ENCODE results near the gene LMF2. TPM values are rescaled to one million over a fixed set of nuclear protein-coding genes. Genes with fewer than 3 reads are reported as not detected.

LMF2 gene
- total and polyA plus RNA-seq, 2 of the 8 experiments (the other 6 are each of a cell fraction or from before 2014, with no cell fraction given) = 34.3 to 62.9 TPM

DNA sequence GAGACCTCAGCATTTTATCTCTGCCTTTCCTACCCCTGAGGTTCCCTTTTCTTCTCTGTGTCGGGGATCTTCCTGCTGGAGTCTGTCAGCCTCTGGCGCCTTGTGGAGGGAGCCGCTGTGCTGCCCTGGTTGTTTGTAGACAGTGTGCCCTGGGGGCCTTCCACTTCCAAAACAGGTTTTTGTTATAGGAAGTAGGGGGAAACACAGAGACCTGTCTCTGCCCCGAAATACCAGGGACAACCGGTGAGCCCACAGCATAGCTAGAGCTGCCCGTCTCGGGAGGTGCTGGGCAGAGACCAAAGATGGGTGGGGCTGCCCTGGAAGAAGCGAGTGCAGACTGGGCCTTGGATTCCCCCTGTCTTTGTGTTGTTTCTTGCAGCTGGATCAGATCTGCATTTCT lies 8.6 kb upstream of the LMF2 start:
- H2BK12ac ChIP-seq (ENCODE audit: low read depth, low read length) = no peak overlapping the region
- H3K56ac ChIP-seq (replicated peaks; ENCODE audit: insufficient read length, low read depth, low read length) = no peak overlapping the region
- no peak overlapping the region for H4K91ac ChIP-seq (replicated peaks; ENCODE audit: insufficient read length, low read length)
- no peak overlapping the region for H2BK20ac ChIP-seq (ENCODE audit: low read length)
- H4K8ac ChIP-seq (ENCODE audit: extremely low read depth, insufficient read depth, low read length) = no peak overlapping the region
- H3K27me3 ChIP-seq (replicated peaks in 1 of 4; ENCODE audit: control insufficient read depth in 3 of 4, extremely low read depth in 1 of 4, insufficient read depth in 3 of 4, low read length in 3 of 4) = no peaks in the 10 kb centered on the region
- DNase-seq (ENCODE audit: low read depth in 1 of 2, low spot score in 2 of 2) (no peak), FAIRE-seq (no peak)
- no peak overlapping the region for H3K4me3 ChIP-seq (ENCODE audit: extremely low read depth in 1 of 4, insufficient read depth in 2 of 4, low read depth in 3 of 4, low read length in 4 of 4)
- peaks cover 9 to 19% of the 10 kb centered on the region in 2 experiments for H4K20me1 ChIP-seq (replicated peaks in 1 of 2; ENCODE audit: control insufficient read depth in 1 of 2, insufficient read depth in 2 of 2, low read length in 2 of 2)
- no peak overlapping the region for H3K9ac ChIP-seq (replicated peaks in 1 of 4; ENCODE audit: extremely low read depth in 1 of 4, low read depth in 3 of 4, low read length in 3 of 4)
- ChIA-PET CTCF (ENCODE audit: partially characterized antibody) (interaction anchor here (0.6 kb wide), 1 partner anchor 52 kb away, joined by 3 read pairs; no protein-coding TSS in a partner anchor), POLR2A (ENCODE audit: partially characterized antibody) (interaction anchor here (1.1 kb wide), 1 partner anchor 8 kb away, joined by 3 read pairs; no protein-coding TSS in a partner anchor)
- no peak overlapping the region for H3K14ac ChIP-seq (ENCODE audit: insufficient read length)
- H3K36me3 ChIP-seq (ENCODE audit: control insufficient read depth in 2 of 4, insufficient read depth in 4 of 4, low read length in 3 of 4) = peaks cover 0 to 12% (median 7%) of the 10 kb centered on the region in 4 experiments; a peak in 5 of 8 replicates
- H3K18ac ChIP-seq (ENCODE audit: extremely low read depth, low read length) = no peak overlapping the region
- H2AFZ ChIP-seq (ENCODE audit: low read length) = no peak overlapping the region
- no peaks in the 10 kb centered on the region for H3K23me2 ChIP-seq (ENCODE audit: low read depth, low read length)
- H2BK15ac ChIP-seq (ENCODE audit: low read length) = no peak overlapping the region
- H3K9me3 ChIP-seq (ENCODE audit: insufficient read depth in 2 of 2, low read depth in 1 of 2, low read length in 1 of 2) = no peaks in the 10 kb centered on the region
- H3K79me1 ChIP-seq (ENCODE audit: low read depth, low read length) = peaks cover 14% of the 10 kb centered on the region; the same call in 1 of the 2 replicates
- no peaks in the 10 kb centered on the region for H3K4me1 ChIP-seq (replicated peaks in 1 of 4; ENCODE audit: control insufficient read depth in 3 of 4, insufficient read depth in 4 of 4, low read length in 3 of 4)
- no peak overlapping the region for H2BK120ac ChIP-seq (replicated peaks; ENCODE audit: low read depth, low read length)
- H3K79me2 ChIP-seq (ENCODE audit: control insufficient read depth in 1 of 2, insufficient read depth in 2 of 2, low read length in 2 of 2) = peaks cover 10 to 31% of the 10 kb centered on the region in 2 experiments
- no peak for TF ChIP-seq NRF1 (IDR thresholded peaks at IDR 0.05; ENCODE audit: low read depth, low read length)
- TF ChIP-seq RFX5 (IDR thresholded peaks at IDR 0.05; ENCODE audit: borderline replicate concordance, low read depth, low read length) = no peak
- no peak for TF ChIP-seq ASH2L (IDR thresholded peaks at IDR 0.05; ENCODE audit: low read length)
- no peak for TF ChIP-seq BACH1 (IDR thresholded peaks at IDR 0.05; ENCODE audit: low read length)
- no peak for TF ChIP-seq NANOG (IDR thresholded peaks at IDR 0.05; ENCODE audit: insufficient read depth, low read depth, low read length, poor library complexity, severe bottlenecking)
- no peak for TF ChIP-seq EGR1 (IDR thresholded peaks at IDR 0.05; ENCODE audit: borderline replicate concordance, low read depth, low read length)
- no peak overlapping the region for H3K4me2 ChIP-seq (ENCODE audit: insufficient read depth in 1 of 2, low read depth in 2 of 2, low read length in 2 of 2)
- no peak overlapping the region for H3K23ac ChIP-seq (ENCODE audit: insufficient read length)
- 92% methylated on average over 8 of the region's 8 CpGs; no CpG with 5 or more reads in 1 of the 2 experiments for WGBS, 2 experiments (ENCODE audit: extremely low coverage in 1 of 2, insufficient coverage in 1 of 2, insufficient read length in 1 of 2, insufficient replicate concordance in 2 of 2, low coverage in 1 of 2, low lambda C conversion rate in 2 of 2, missing lambda C conversion rate in 1 of 2)
- no peak overlapping the region for H3K4ac ChIP-seq (replicated peaks; ENCODE audit: insufficient read length, low read depth, low read length)
- H4K5ac ChIP-seq (ENCODE audit: insufficient read length, low read depth, low read length) = no peak overlapping the region
- no peak overlapping the region for H2BK5ac ChIP-seq (ENCODE audit: low read depth, low read length)
- H3K27ac ChIP-seq (ENCODE audit: low read depth, low read length) = no peak overlapping the region
- no peak overlapping the region for H2AK5ac ChIP-seq (ENCODE audit: low read depth, low read length)

All from H1 (cell line).